ENCODE measurements around the gene SMG6.

DNA sequence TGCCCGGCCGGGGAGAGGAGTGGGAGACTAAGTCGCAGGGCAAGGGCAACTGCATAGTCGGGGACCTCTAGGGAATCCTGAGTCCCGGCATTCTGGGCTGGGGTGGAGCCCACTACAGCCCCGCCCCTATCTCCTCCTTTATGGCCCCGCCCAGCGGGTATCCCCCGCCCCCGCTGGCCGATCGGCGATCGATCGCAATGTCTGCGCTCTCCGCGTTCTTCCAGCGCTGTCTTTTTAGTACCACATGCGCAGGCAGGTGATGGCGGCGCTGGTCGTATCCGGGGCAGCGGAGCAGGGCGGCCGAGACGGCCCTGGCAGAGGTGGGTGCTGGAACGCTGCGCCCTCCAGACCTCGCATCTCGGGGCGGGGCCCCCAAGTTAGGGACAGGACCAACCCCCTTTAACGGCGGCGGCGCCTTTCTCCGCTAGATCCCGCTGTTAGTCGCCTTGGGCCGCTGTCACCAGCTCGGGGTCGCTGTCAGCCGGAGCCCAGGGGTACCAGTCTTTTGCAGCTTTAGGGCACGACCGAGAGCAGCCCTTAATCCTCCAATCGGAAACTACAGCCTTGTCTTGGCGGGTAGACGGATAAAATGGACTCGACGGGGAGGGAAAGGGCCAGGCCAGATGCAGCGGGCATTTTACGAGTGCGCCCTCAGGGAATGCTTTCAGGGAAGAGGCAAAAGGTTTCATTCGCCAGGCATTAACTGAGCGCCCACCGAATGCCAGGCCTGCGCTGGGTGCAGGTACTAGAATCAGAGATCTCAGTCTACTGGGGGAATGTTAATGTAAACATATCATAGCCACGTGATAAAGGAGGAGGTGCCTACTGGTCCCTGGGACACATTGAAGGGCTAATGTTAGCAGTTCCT lies 273.4 kb downstream of the SMG6 start, which contains the start of gene DPH1:
- peak; percentile 27 to 76 (median 72) for TF ChIP-seq POLR2A (IDR thresholded peaks at IDR 0.05)
- TF ChIP-seq, protein P1, sequence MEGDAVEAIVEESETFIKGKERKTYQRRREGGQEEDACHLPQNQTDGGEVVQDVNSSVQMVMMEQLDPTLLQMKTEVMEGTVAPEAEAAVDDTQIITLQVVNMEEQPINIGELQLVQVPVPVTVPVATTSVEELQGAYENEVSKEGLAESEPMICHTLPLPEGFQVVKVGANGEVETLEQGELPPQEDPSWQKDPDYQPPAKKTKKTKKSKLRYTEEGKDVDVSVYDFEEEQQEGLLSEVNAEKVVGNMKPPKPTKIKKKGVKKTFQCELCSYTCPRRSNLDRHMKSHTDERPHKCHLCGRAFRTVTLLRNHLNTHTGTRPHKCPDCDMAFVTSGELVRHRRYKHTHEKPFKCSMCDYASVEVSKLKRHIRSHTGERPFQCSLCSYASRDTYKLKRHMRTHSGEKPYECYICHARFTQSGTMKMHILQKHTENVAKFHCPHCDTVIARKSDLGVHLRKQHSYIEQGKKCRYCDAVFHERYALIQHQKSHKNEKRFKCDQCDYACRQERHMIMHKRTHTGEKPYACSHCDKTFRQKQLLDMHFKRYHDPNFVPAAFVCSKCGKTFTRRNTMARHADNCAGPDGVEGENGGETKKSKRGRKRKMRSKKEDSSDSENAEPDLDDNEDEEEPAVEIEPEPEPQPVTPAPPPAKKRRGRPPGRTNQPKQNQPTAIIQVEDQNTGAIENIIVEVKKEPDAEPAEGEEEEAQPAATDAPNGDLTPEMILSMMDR (IDR thresholded peaks at IDR 0.05): peak in 2 of 7 experiments; percentile 7 to 29
